GM23338 (cell line): Measurements from ENCODE around the gene HRK. TPM values are rescaled to one million over a fixed set of nuclear protein-coding genes. Genes with fewer than 3 reads are reported as not detected.

Experiments
- ATAC-seq: fragments of 200-7000 bp; cut with Tn5 transposase; 3 replicates; pipeline ENCODE4 v1.9.1; 2020
- DNase-seq: peaks from one replicate; pipeline ENCODE4 v3.0.0-alpha.2; 2015; ENCODE audit warnings: low spot score
- H2AFZ ChIP-seq: fragments of 200-600 bp; sonication (generic); 2 replicates; pipeline ENCODE4 v1.8.0; 2016; ENCODE audit warnings: antibody characterized with exemption, mild to moderate bottlenecking, moderate library complexity
- H3F3A ChIP-seq: fragments of 200-600 bp; sonication (generic); replicated peaks from 2 replicates; pipeline ENCODE4 v1.8.0; 2017; ENCODE audit warnings: antibody characterized with exemption, mixed run types, low read depth
- H3K27ac ChIP-seq: fragments of 200-600 bp; sonication (generic); 2 replicates; pipeline ENCODE4 v1.6.1; 2016; ENCODE audit warnings: low read depth
- H3K27me3 ChIP-seq: fragments of 200-600 bp; sonication (generic); 2 replicates; pipeline ENCODE4 v1.8.0; 2016; ENCODE audit warnings: mild to moderate bottlenecking, mixed run types, moderate library complexity; ENCODE audit not compliant: insufficient read depth
- H3K36me3 ChIP-seq: fragments of 200-600 bp; sonication (generic); 2 replicates; pipeline ENCODE4 v1.8.0; 2016; ENCODE audit warnings: mild to moderate bottlenecking; ENCODE audit not compliant: insufficient read depth
- H3K4me1 ChIP-seq: fragments of 200-600 bp; sonication (generic); 2 replicates; pipeline ENCODE4 v1.8.0; 2016; ENCODE audit warnings: mild to moderate bottlenecking, moderate library complexity; ENCODE audit not compliant: insufficient read depth
- H3K4me2 ChIP-seq: fragments of 200-600 bp; sonication (generic); 2 replicates; pipeline ENCODE4 v1.7.1; 2017; ENCODE audit warnings: mixed run types
- H3K4me3 ChIP-seq: fragments of 200-600 bp; sonication (generic); 2 replicates; pipeline ENCODE4 v1.6.1; 2016; ENCODE audit warnings: mixed run types
- H3K79me2 ChIP-seq: fragments of 200-600 bp; sonication (generic); replicated peaks from 2 replicates; pipeline ENCODE4 v1.8.0; 2017; ENCODE audit warnings: mild to moderate bottlenecking; ENCODE audit not compliant: insufficient read depth
- H3K9me2 ChIP-seq: fragments of 200-600 bp; sonication (generic); 2 replicates; pipeline ENCODE4 v1.8.0; 2017; ENCODE audit not compliant: insufficient read depth
- H4K20me1 ChIP-seq: fragments of 200-600 bp; sonication (generic); replicated peaks from 2 replicates; pipeline ENCODE4 v1.8.0; 2017; ENCODE audit warnings: mild to moderate bottlenecking; ENCODE audit not compliant: insufficient read depth
- H3K27ac Mint-ChIP-seq: 2 replicates; pipeline ENCODE4 v1.8.0; 2020; ENCODE audit warnings: inconsistent platforms, mild to moderate bottlenecking, moderate library complexity, mixed read lengths
- H3K27me3 Mint-ChIP-seq: 3 replicates; pipeline ENCODE4 v1.8.0; 2022; ENCODE audit warnings: low read depth, mild to moderate bottlenecking, moderate library complexity, mixed read lengths, inconsistent platforms; ENCODE audit not compliant: insufficient read depth, poor library complexity
- H3K36me3 Mint-ChIP-seq: 3 replicates; pipeline ENCODE4 v1.8.0; 2021; ENCODE audit warnings: low read depth, mild to moderate bottlenecking, inconsistent platforms, moderate library complexity, mixed read lengths
- H3K4me1 Mint-ChIP-seq: 3 replicates; pipeline ENCODE4 v1.8.0; 2020; ENCODE audit warnings: mild to moderate bottlenecking, inconsistent platforms, mixed read lengths
- H3K4me3 Mint-ChIP-seq: 3 replicates; pipeline ENCODE4 v1.8.0; 2021; ENCODE audit warnings: moderate library complexity, mild to moderate bottlenecking, inconsistent platforms, mixed read lengths
- H3K9me3 Mint-ChIP-seq: 3 replicates; pipeline ENCODE4 v1.8.0; 2020; ENCODE audit warnings: moderate library complexity, mild to moderate bottlenecking, inconsistent platforms, mixed read lengths
- EZH2 ChIP-seq: fragments of 200-600 bp; sonication (generic); IDR thresholded peaks from one replicate; pipeline ENCODE4 v1.8.0; 2017; ENCODE audit warnings: antibody characterized with exemption, mild to moderate bottlenecking, low read depth; ENCODE audit not compliant: unreplicated experiment
- JUNB ChIP-seq: IDR thresholded peaks from one replicate; pipeline ENCODE4 v1.6.1; 2016; ENCODE audit warnings: antibody characterized with exemption; ENCODE audit not compliant: unreplicated experiment
- NANOG ChIP-seq: IDR thresholded peaks from 2 replicates; pipeline ENCODE4 v1.6.1; 2016; ENCODE audit warnings: antibody characterized with exemption, borderline replicate concordance
- POLR2AphosphoS5 ChIP-seq: IDR thresholded peaks from 2 replicates; pipeline ENCODE4 v1.6.1; 2016; ENCODE audit warnings: antibody characterized with exemption, low read depth
- STAT1 ChIP-seq: IDR thresholded peaks from one replicate; pipeline ENCODE4 v1.6.1; 2016; ENCODE audit warnings: antibody characterized with exemption; ENCODE audit not compliant: unreplicated experiment
- ZNF114 ChIP-seq: fragments of 250-450 bp; sonication (Bioruptor Pico); IDR thresholded peaks from 2 replicates; pipeline ENCODE4 v1.5.0; 2020; ENCODE audit warnings: mild to moderate bottlenecking, moderate library complexity
- ZNF331 ChIP-seq: fragments of 250-450 bp; sonication (Bioruptor Pico); IDR thresholded peaks from 2 replicates; pipeline ENCODE4 v1.5.0; 2020; ENCODE audit warnings: low read depth, mild to moderate bottlenecking, moderate library complexity
- polyA plus RNA-seq: library from polyadenylated mRNA; unstranded; fragments of >200 nt; fragmentation: Nextera tagmentation; extraction: Ambion mirVana; gene quantifications from 2 replicates; pipeline ENCODE4 v1.2.1, GENCODE V29; 2016
- total RNA-seq: library from RNA; depleted of rRNA; stranded (reverse); fragments of >200 nt; shearing (Covaris generic); gene quantifications from 2 replicates; pipeline ENCODE4 v1.2.3, GENCODE V29; 2014
- TF ChIP-seq, protein P1 (sequence below), 2 experiments: fragments of 200-600 bp in 1 of 2; sonication (generic) in 1 of 2; conservative IDR thresholded peaks; 2 replicates each; pipeline versions ENCODE4 v1.5.1 to v1.6.1; 2016 to 2017; ENCODE audit warnings: antibody characterized with exemption in 2 of 2, low read depth in 2 of 2, mild to moderate bottlenecking in 2 of 2, moderate library complexity in 1 of 2
- TF ChIP-seq, protein P2 (sequence below): IDR thresholded peaks from 2 replicates; pipeline ENCODE4 v1.6.1; 2016; ENCODE audit warnings: antibody characterized with exemption
- TF ChIP-seq, protein P3 (sequence below): fragments of 250-450 bp; sonication (Bioruptor Pico); IDR thresholded peaks from 2 replicates; pipeline ENCODE4 v1.5.0; 2020; ENCODE audit warnings: mild to moderate bottlenecking, moderate library complexity

Gene HRK
- total and polyA plus RNA-seq, 2 experiments from 2014 or later, result 1.7 to 1.9 TPM

GRCh38 chr12:116918464-116918863, 37.2 kb upstream of the HRK start:
- peaks cover 4% of the 10 kb centered on the region; the same call in 1 of the 2 replicates for H4K20me1 ChIP-seq
- H3K27ac Mint-ChIP-seq, result no peak overlapping the region
- H3K4me3 Mint-ChIP-seq, result no peak overlapping the region
- ATAC-seq (no peak), DNase-seq (peak; percentile 24)
- H3K4me2 ChIP-seq, result no peak overlapping the region
- no peaks in the 10 kb centered on the region for H3K27me3 Mint-ChIP-seq
- no peaks in the 10 kb centered on the region; the same call in 1 of the 2 replicates for H3K9me2 ChIP-seq
- H3K4me1 ChIP-seq, result peaks cover 6% of the 10 kb centered on the region; the same call in 1 of the 2 replicates
- H2AFZ ChIP-seq, result no peak overlapping the region
- H3K27ac ChIP-seq, result no peak overlapping the region
- TF ChIP-seq NANOG, result no peak
- TF ChIP-seq ZNF331 (CRISPR knock-in tag), result no peak
- no peak for TF ChIP-seq EZH2
- TF ChIP-seq, protein P1, sequence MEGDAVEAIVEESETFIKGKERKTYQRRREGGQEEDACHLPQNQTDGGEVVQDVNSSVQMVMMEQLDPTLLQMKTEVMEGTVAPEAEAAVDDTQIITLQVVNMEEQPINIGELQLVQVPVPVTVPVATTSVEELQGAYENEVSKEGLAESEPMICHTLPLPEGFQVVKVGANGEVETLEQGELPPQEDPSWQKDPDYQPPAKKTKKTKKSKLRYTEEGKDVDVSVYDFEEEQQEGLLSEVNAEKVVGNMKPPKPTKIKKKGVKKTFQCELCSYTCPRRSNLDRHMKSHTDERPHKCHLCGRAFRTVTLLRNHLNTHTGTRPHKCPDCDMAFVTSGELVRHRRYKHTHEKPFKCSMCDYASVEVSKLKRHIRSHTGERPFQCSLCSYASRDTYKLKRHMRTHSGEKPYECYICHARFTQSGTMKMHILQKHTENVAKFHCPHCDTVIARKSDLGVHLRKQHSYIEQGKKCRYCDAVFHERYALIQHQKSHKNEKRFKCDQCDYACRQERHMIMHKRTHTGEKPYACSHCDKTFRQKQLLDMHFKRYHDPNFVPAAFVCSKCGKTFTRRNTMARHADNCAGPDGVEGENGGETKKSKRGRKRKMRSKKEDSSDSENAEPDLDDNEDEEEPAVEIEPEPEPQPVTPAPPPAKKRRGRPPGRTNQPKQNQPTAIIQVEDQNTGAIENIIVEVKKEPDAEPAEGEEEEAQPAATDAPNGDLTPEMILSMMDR (conservative IDR thresholded peaks at IDR 0.05; ENCODE audit: low read depth in 2 of 2), result no peak
- no peak for TF ChIP-seq STAT1
- no peak for TF ChIP-seq ZNF114
- TF ChIP-seq POLR2AphosphoS5, result no peak
- TF ChIP-seq, protein P2, sequence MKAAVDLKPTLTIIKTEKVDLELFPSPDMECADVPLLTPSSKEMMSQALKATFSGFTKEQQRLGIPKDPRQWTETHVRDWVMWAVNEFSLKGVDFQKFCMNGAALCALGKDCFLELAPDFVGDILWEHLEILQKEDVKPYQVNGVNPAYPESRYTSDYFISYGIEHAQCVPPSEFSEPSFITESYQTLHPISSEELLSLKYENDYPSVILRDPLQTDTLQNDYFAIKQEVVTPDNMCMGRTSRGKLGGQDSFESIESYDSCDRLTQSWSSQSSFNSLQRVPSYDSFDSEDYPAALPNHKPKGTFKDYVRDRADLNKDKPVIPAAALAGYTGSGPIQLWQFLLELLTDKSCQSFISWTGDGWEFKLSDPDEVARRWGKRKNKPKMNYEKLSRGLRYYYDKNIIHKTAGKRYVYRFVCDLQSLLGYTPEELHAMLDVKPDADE, result no peak
- TF ChIP-seq, protein P3, sequence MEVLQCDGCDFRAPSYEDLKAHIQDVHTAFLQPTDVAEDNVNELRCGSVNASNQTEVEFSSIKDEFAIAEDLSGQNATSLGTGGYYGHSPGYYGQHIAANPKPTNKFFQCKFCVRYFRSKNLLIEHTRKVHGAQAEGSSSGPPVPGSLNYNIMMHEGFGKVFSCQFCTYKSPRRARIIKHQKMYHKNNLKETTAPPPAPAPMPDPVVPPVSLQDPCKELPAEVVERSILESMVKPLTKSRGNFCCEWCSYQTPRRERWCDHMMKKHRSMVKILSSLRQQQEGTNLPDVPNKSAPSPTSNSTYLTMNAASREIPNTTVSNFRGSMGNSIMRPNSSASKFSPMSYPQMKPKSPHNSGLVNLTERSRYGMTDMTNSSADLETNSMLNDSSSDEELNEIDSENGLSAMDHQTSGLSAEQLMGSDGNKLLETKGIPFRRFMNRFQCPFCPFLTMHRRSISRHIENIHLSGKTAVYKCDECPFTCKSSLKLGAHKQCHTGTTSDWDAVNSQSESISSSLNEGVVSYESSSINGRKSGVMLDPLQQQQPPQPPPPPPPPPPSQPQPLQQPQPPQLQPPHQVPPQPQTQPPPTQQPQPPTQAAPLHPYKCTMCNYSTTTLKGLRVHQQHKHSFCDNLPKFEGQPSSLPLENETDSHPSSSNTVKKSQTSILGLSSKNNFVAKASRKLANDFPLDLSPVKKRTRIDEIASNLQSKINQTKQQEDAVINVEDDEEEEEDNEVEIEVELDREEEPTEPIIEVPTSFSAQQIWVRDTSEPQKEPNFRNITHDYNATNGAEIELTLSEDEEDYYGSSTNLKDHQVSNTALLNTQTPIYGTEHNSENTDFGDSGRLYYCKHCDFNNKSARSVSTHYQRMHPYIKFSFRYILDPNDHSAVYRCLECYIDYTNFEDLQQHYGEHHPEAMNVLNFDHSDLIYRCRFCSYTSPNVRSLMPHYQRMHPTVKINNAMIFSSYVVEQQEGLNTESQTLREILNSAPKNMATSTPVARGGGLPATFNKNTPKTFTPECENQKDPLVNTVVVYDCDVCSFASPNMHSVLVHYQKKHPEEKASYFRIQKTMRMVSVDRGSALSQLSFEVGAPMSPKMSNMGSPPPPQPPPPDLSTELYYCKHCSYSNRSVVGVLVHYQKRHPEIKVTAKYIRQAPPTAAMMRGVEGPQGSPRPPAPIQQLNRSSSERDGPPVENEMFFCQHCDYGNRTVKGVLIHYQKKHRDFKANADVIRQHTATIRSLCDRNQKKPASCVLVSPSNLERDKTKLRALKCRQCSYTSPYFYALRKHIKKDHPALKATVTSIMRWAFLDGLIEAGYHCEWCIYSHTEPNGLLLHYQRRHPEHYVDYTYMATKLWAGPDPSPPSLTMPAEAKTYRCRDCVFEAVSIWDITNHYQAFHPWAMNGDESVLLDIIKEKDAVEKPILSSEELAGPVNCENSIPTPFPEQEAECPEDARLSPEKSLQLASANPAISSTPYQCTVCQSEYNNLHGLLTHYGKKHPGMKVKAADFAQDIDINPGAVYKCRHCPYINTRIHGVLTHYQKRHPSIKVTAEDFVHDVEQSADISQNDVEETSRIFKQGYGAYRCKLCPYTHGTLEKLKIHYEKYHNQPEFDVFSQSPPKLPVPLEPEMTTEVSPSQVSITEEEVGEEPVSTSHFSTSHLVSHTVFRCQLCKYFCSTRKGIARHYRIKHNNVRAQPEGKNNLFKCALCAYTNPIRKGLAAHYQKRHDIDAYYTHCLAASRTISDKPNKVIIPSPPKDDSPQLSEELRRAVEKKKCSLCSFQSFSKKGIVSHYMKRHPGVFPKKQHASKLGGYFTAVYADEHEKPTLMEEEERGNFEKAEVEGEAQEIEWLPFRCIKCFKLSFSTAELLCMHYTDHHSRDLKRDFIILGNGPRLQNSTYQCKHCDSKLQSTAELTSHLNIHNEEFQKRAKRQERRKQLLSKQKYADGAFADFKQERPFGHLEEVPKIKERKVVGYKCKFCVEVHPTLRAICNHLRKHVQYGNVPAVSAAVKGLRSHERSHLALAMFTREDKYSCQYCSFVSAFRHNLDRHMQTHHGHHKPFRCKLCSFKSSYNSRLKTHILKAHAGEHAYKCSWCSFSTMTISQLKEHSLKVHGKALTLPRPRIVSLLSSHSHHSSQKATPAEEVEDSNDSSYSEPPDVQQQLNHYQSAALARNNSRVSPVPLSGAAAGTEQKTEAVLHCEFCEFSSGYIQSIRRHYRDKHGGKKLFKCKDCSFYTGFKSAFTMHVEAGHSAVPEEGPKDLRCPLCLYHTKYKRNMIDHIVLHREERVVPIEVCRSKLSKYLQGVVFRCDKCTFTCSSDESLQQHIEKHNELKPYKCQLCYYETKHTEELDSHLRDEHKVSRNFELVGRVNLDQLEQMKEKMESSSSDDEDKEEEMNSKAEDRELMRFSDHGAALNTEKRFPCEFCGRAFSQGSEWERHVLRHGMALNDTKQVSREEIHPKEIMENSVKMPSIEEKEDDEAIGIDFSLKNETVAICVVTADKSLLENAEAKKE (CRISPR knock-in tag), result no peak
- no peak for TF ChIP-seq JUNB
- peaks cover 18% of the 10 kb centered on the region; the same call in 2 of the 3 replicates for H3K36me3 Mint-ChIP-seq
- H3K79me2 ChIP-seq, result peaks cover 10% of the 10 kb centered on the region
- no peaks in the 10 kb centered on the region for H3K9me3 Mint-ChIP-seq
- H3F3A ChIP-seq, result 0 out of 2 replicates have a peak, but pooled peaks cover 4% of the 10 kb centered on the region
- peaks cover 23% of the 10 kb centered on the region for H3K4me1 Mint-ChIP-seq
- no peak overlapping the region for H3K4me3 ChIP-seq
- no peaks in the 10 kb centered on the region for H3K27me3 ChIP-seq
- no peaks in the 10 kb centered on the region for H3K36me3 ChIP-seq
